ENCODE results near the gene MTCL3.
A peak's percentile ranks its signal among the peaks of the same experiment; 100 is the strongest.

The MTCL3 gene

DNA sequence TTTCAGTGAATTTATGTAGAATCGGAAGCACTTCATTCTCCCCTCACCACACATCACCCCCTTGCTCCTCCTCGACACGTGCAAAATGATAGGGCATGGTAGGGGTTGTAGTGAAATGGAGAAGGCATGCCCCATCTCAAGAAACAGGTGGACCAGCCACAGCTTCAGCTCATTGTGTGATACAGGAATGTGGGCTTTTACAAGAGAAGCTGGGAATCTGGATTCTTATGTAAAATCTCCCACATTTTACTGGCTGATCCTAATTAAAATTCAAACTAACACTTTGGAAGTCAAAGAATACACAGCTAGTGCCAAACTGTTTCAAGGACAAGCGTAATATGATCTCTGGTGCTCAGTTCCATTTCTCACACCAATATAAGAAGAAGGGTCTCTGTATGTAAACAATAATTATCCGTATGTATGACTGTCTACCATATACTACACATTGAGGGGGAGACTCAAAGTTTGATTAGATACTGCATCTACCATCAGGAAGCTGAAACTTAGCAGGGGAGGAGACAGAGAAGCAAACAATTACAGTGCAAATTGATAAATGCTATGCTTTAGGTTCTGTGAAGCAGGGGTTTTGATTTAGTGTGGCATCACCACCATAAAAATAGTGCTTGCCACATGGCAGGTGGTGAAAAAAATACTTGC, 35.6 kb downstream of the MTCL3 start:
- ATAC-seq (no peak), DNase-seq (ENCODE audit: low read depth, low spot score) (no peak)
- ChIA-PET RAD21 (ENCODE audit: low non-redundant PET in 1 of 2, low total read pairs in 2 of 2, uncharacterized antibody in 2 of 2, unreplicated experiment in 2 of 2) (no interaction called here), POLR2A (no interaction called here), CTCF (no interaction called here)
- H3K9me3 ChIP-seq (ENCODE audit: control insufficient read depth in 1 of 2, insufficient read depth in 1 of 2, low read depth in 1 of 2, low read length in 2 of 2), result no peaks in the 10 kb centered on the region
- no TSS peak for BruUV-seq (replicated peaks)
- H2AFZ ChIP-seq (ENCODE audit: low read depth, low read length, poor library complexity, severe bottlenecking), result no peak overlapping the region
- TF ChIP-seq EZH2 (IDR thresholded peaks at IDR 0.05), result no peak
- no peak for TF ChIP-seq YY1 (IDR thresholded peaks at IDR 0.05; ENCODE audit: extremely low read depth, insufficient replicate concordance, low read depth, low read length)
- no peak for TF ChIP-seq POLR2AphosphoS5 (IDR thresholded peaks at IDR 0.05; ENCODE audit: low read depth, low read length)
- TF ChIP-seq CEBPB (IDR thresholded peaks at IDR 0.05; ENCODE audit: low read depth), result no peak
- TF ChIP-seq CBX3 (IDR thresholded peaks at IDR 0.05; ENCODE audit: low read depth), result no peak
- no peak for TF ChIP-seq SRF (IDR thresholded peaks at IDR 0.05; ENCODE audit: low read depth)
- TF ChIP-seq, protein P1, sequence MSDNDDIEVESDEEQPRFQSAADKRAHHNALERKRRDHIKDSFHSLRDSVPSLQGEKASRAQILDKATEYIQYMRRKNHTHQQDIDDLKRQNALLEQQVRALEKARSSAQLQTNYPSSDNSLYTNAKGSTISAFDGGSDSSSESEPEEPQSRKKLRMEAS (IDR thresholded peaks at IDR 0.05), result no peak
- intact Hi-C loops (cut with micrococcal nuclease), result no loop called here
- no peaks in the 10 kb centered on the region for H4K20me1 ChIP-seq (ENCODE audit: insufficient read depth)
- no peak overlapping the region for H3K4me3 ChIP-seq (replicated peaks in 1 of 2; ENCODE audit: low read depth in 1 of 2, low read length in 2 of 2)
- peaks cover 0 to 10% of the 10 kb centered on the region in 2 experiments; a peak in 1 of 4 replicates for H3K4me1 ChIP-seq (ENCODE audit: control insufficient read depth in 1 of 2, insufficient read depth in 2 of 2, low read length in 2 of 2)
- H3K4me2 ChIP-seq (ENCODE audit: low read length), result no peak overlapping the region
- H3K27me3 ChIP-seq (ENCODE audit: insufficient read depth, low read length), result no peaks in the 10 kb centered on the region
- no peaks in the 10 kb centered on the region for H3K9me2 ChIP-seq (ENCODE audit: insufficient read depth)
- H3K27ac ChIP-seq (ENCODE audit: low read depth, low read length), result no peak overlapping the region
- H3K9ac ChIP-seq (ENCODE audit: low read length), result no peak overlapping the region
- no peaks in the 10 kb centered on the region for H3K79me2 ChIP-seq (ENCODE audit: insufficient read depth, low read length)
- H3K36me3 ChIP-seq (ENCODE audit: control insufficient read depth in 1 of 2, insufficient read depth in 2 of 2, low read length in 2 of 2), result no peaks in the 10 kb centered on the region

DNA sequence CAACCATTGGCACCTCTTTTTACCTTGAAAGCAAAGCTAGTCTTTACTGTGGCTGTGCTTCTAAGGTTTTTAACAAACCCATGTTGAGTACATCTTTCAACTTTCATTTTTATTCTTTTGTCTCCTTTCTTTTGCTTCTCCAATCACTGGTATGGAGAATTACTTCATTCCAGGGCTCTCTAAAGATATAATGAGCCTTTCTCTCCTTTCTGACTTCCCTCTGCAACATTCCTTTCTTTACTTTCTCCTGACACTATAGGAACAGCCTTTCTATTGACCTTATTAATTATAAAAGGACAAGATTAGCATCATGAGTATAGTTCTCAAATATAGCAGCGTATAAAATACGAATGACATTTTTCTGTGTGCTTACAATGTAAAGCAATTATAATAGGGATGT, 36.8 kb downstream of the MTCL3 start:
- Histone ChIP-seq H3K27ac (ENCODE audit: low read depth, low read length) (no peak overlapping the region), H3K9ac (ENCODE audit: low read length) (no peak overlapping the region), H2AFZ (ENCODE audit: low read depth, low read length, poor library complexity, severe bottlenecking) (no peak overlapping the region), H3K4me3 (replicated peaks in 1 of 2; ENCODE audit: low read depth in 1 of 2, low read length in 2 of 2) (no peak overlapping the region), H3K4me2 (ENCODE audit: low read length) (peak overlapping the region; percentile 13; the same call in 1 of the 2 replicates), H4K20me1 (ENCODE audit: insufficient read depth) (no peaks in the 10 kb centered on the region), H3K4me1 (ENCODE audit: control insufficient read depth in 1 of 2, insufficient read depth in 2 of 2, low read length in 2 of 2) (peaks cover 0 to 10% of the 10 kb centered on the region in 2 experiments; a peak in 1 of 4 replicates), H3K36me3 (ENCODE audit: control insufficient read depth in 1 of 2, insufficient read depth in 2 of 2, low read length in 2 of 2) (no peaks in the 10 kb centered on the region), H3K27me3 (ENCODE audit: insufficient read depth, low read length) (no peaks in the 10 kb centered on the region), H3K9me2 (ENCODE audit: insufficient read depth) (no peaks in the 10 kb centered on the region), H3K9me3 (ENCODE audit: control insufficient read depth in 1 of 2, insufficient read depth in 1 of 2, low read depth in 1 of 2, low read length in 2 of 2) (no peaks in the 10 kb centered on the region), H3K79me2 (ENCODE audit: insufficient read depth, low read length) (no peaks in the 10 kb centered on the region)
- ChIA-PET RAD21 (ENCODE audit: low non-redundant PET in 1 of 2, low total read pairs in 2 of 2, uncharacterized antibody in 2 of 2, unreplicated experiment in 2 of 2) (no interaction called here), POLR2A (no interaction called here), CTCF (no interaction called here)
- intact Hi-C loops (cut with micrococcal nuclease), result no loop called here
- BruUV-seq (replicated peaks), result no TSS peak
- TF ChIP-seq, protein P2, sequence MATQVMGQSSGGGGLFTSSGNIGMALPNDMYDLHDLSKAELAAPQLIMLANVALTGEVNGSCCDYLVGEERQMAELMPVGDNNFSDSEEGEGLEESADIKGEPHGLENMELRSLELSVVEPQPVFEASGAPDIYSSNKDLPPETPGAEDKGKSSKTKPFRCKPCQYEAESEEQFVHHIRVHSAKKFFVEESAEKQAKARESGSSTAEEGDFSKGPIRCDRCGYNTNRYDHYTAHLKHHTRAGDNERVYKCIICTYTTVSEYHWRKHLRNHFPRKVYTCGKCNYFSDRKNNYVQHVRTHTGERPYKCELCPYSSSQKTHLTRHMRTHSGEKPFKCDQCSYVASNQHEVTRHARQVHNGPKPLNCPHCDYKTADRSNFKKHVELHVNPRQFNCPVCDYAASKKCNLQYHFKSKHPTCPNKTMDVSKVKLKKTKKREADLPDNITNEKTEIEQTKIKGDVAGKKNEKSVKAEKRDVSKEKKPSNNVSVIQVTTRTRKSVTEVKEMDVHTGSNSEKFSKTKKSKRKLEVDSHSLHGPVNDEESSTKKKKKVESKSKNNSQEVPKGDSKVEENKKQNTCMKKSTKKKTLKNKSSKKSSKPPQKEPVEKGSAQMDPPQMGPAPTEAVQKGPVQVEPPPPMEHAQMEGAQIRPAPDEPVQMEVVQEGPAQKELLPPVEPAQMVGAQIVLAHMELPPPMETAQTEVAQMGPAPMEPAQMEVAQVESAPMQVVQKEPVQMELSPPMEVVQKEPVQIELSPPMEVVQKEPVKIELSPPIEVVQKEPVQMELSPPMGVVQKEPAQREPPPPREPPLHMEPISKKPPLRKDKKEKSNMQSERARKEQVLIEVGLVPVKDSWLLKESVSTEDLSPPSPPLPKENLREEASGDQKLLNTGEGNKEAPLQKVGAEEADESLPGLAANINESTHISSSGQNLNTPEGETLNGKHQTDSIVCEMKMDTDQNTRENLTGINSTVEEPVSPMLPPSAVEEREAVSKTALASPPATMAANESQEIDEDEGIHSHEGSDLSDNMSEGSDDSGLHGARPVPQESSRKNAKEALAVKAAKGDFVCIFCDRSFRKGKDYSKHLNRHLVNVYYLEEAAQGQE (IDR thresholded peaks at IDR 0.05; ENCODE audit: low read depth), result no peak
- no peak for TF ChIP-seq TCF7L2 (IDR thresholded peaks at IDR 0.05; ENCODE audit: borderline replicate concordance, extremely low read depth, insufficient read depth, insufficient read length)
- no peak for TF ChIP-seq SRF (IDR thresholded peaks at IDR 0.05; ENCODE audit: low read depth)
- TF ChIP-seq EZH2phosphoT487 (IDR thresholded peaks at IDR 0.05; ENCODE audit: borderline replicate concordance), result no peak
- TF ChIP-seq CBX3 (IDR thresholded peaks at IDR 0.05; ENCODE audit: low read depth), result no peak
- TF ChIP-seq, protein P3, sequence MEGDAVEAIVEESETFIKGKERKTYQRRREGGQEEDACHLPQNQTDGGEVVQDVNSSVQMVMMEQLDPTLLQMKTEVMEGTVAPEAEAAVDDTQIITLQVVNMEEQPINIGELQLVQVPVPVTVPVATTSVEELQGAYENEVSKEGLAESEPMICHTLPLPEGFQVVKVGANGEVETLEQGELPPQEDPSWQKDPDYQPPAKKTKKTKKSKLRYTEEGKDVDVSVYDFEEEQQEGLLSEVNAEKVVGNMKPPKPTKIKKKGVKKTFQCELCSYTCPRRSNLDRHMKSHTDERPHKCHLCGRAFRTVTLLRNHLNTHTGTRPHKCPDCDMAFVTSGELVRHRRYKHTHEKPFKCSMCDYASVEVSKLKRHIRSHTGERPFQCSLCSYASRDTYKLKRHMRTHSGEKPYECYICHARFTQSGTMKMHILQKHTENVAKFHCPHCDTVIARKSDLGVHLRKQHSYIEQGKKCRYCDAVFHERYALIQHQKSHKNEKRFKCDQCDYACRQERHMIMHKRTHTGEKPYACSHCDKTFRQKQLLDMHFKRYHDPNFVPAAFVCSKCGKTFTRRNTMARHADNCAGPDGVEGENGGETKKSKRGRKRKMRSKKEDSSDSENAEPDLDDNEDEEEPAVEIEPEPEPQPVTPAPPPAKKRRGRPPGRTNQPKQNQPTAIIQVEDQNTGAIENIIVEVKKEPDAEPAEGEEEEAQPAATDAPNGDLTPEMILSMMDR (IDR thresholded peaks at IDR 0.05 in 2 of 3, conservative IDR thresholded peaks at IDR 0.05 in 1 of 3; ENCODE audit: borderline replicate concordance in 1 of 3, insufficient read depth in 1 of 3, low read depth in 2 of 3, low read length in 2 of 3), result no peak
- no peak for TF ChIP-seq ELF1 (IDR thresholded peaks at IDR 0.05; ENCODE audit: borderline replicate concordance, low read depth)
- TF ChIP-seq CEBPB (IDR thresholded peaks at IDR 0.05; ENCODE audit: low read depth), result no peak
- TF ChIP-seq, protein P4, sequence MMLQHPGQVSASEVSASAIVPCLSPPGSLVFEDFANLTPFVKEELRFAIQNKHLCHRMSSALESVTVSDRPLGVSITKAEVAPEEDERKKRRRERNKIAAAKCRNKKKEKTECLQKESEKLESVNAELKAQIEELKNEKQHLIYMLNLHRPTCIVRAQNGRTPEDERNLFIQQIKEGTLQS (IDR thresholded peaks at IDR 0.05), result no peak
- TF ChIP-seq POLR2AphosphoS5 (IDR thresholded peaks at IDR 0.05; ENCODE audit: low read depth, low read length), result no peak
- no peak for TF ChIP-seq EGR1 (IDR thresholded peaks at IDR 0.05; ENCODE audit: low read depth)
- DNase-seq (ENCODE audit: low read depth, low spot score) (no peak), ATAC-seq (no peak)
